D721Med (cell line): ENCODE results near the gene LACC1.

Experiments used
- DNase-seq: peaks from one replicate; pipeline ENCODE4 v3.0.0; 2011; ENCODE audit warnings: low spot score; ENCODE audit not compliant: insufficient read length
- FAIRE-seq: peaks from 2 replicates; lab custom pipeline; 2011; peaks lifted over from hg19 to GRCh38; lab: Jason Lieb, UNC
- CTCF ChIP-seq: IDR thresholded peaks from 2 replicates; pipeline ENCODE4 v1.5.1; 2012; ENCODE audit warnings: mild to moderate bottlenecking, control low read depth; ENCODE audit not compliant: insufficient read depth; ENCODE audit errors: missing control alignments

Gene LACC1

DNA sequence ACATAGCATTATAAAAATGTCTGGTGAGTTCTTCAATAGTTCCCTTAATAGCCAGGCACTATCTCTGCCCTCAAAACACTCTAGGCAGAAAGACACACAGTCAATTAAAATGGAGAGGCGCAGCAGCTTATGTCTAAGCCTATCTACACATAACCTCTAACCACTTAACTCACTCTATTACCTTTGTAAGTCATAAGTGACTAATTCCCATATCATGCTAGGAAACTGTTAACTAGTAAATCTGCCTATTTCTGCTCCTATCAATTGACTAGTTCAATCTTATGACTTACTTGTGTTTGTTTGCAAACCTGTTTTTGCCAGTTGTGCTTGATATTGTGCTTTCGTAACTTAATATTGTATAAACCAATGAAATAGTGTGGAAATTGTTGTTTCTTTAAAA is 3.3 kb upstream of the LACC1 start:
- FAIRE-seq: no peak
- DNase-seq: no peak
- no peak for TF ChIP-seq CTCF

- FAIRE-seq (no peak), DNase-seq (no peak)
- no peak for TF ChIP-seq CTCF
Measured at GRCh38 chr13:43877326-43877725, 2.4 kb upstream of the LACC1 start.

DNA sequence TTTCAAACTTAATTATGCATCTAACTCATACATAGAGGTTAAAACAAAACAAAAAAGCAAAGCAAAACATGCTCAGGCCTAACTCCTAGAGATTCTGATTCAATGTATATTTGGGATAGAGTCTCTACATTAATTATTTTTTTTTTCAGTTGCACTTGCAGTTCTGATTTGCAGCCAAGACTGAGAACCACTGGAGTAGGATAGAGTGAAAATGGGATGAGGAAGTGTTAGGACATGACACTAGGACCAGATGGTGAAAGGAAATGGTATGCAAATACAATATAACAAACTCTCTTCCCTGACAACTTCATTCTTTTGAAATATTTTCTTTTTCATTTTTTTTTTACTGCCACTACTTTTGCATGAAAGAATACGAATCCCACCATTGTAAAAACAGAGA is 1.9 kb upstream of the LACC1 start:
- FAIRE-seq: no peak
- no peak for DNase-seq
- TF ChIP-seq CTCF: no peak

DNA sequence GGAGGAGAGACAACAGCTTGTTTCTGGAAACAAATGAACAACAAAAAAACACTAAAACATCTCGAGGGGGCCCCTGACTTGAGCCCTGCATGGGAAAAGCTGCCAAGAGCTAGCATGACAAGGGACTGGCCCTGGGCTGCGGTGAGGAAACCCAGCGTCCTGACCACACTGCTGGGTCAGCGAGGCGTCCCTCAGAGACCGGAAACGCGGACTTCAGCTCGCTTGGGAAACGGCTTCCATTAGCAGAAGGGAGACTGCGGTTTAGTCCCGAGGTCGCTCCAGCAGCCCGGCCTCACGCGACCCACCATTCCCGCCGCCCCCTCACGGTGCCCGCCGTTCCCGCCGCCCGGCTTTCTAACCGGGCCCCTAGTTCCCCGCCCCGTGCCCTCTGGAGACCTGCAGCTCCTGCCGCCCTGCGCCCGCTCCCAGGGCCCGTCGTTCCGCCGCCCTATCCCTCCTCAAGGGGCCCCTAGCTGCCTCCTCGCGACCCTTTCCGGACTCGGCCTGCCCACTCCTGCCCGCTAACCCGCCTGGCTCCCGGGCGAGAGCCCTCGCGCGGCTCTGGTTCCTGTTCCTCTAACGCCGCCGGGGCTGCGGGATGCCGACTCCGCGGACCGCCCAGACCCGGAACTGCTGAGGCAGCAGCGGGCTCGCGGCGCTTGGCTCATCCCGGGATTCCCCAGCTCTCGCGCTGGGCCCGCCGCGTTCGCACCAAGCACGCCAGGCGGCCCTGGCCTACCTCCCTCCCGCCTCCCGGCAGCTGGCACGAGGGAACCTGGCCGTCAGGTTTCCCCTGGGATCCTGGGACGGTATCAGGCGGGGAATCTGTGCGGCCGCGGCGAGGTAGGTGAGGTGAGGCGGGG is 581 bp upstream of the LACC1 start, which contains the start of gene CCDC122:
CCDC122 (minus strand) TSS at position 849 of the 863 bp plus-strand sequence. CDS start 10,364 bp downstream, outside the sequence.
- no peak for TF ChIP-seq CTCF
- FAIRE-seq (no peak), DNase-seq (no peak)

DNA sequence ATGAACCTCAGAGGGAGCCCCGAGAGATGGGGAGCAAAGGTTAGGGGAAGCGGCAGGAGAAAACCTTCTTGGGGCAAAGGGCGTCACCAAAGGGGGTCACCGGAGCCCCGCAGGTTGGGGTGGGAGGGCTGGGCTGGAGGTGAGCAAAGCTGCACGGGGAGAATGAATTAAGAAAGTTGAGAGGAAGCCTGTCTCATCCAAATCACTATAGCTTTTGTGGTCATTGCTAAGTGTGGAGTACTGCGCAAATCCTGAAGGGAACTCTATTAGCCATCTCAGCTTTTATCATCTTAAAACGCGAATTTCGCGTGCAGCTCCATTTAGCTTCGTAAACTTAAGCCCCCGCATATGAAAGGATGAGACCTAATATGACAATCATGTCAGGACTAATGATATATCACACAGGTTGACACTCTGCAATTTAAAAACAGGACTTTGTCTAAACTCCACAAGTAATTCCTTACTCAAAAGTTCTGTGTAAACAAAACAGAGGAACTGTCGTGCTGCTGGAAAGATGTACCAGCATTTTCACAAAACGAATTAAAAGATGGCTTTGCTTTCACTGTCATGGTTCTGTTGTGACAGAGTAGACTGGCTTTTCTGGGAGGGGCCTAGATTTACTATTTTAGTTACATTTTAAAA is 631 bp downstream of the LACC1 start:
- no peak for TF ChIP-seq CTCF
- FAIRE-seq (no peak), DNase-seq (no peak)

DNA sequence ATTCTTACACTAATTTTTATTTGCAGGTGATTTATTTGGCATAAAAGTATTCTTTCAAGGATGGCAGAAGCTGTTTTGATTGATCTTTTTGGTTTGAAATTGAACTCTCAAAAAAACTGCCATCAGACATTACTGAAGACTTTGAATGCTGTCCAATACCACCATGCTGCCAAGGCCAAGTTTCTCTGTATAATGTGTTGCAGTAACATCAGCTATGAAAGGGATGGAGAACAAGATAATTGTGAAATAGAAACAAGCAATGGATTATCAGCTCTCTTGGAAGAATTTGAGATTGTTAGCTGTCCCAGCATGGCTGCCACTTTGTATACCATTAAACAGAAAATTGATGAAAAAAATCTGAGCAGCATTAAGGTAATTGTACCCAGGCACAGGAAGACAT is 1.2 kb downstream of the LACC1 start:
- FAIRE-seq (no peak), DNase-seq (no peak)
- TF ChIP-seq CTCF: no peak

GRCh38 chr13:43881580-43881979 is 1.9 kb downstream of the LACC1 start:
- TF ChIP-seq CTCF: no peak
- DNase-seq: no peak
- no peak for FAIRE-seq
